H9 (cell line): Measurements from ENCODE around the gene LRRC31. TPM values are rescaled to one million over a fixed set of nuclear protein-coding genes. Genes with fewer than 3 reads are reported as not detected.

ENCODE experiments used
- DNase-seq: peaks from one replicate; pipeline ENCODE4 v3.0.0-alpha.2; 2017
- H2AFZ ChIP-seq: one replicate; pipeline ENCODE4 v1.6.1; 2013; ENCODE audit warnings: mild to moderate bottlenecking, low read length, control low read depth, moderate library complexity
- H2AK5ac ChIP-seq: 2 replicates; pipeline ENCODE4 v1.6.1; 2013; ENCODE audit warnings: low read length, control low read depth, mixed read lengths; ENCODE audit not compliant: insufficient read length
- H2BK120ac ChIP-seq: one replicate; pipeline ENCODE4 v1.6.1; 2013; ENCODE audit warnings: low read depth, mild to moderate bottlenecking, low read length, control low read depth, inconsistent platforms; ENCODE audit not compliant: poor library complexity, severe bottlenecking
- H2BK12ac ChIP-seq: 2 replicates; pipeline ENCODE4 v1.6.1; 2013; ENCODE audit warnings: low read length, control low read depth, mixed read lengths, low read depth; ENCODE audit not compliant: insufficient read length
- H2BK15ac ChIP-seq: 2 replicates; pipeline ENCODE4 v1.6.1; 2013; ENCODE audit warnings: low read depth, low read length, control low read depth
- H2BK20ac ChIP-seq: one replicate; pipeline ENCODE4 v1.6.1; 2013; ENCODE audit warnings: low read depth, mild to moderate bottlenecking, low read length, control low read depth, inconsistent platforms; ENCODE audit not compliant: poor library complexity, severe bottlenecking
- H2BK5ac ChIP-seq: 2 replicates; pipeline ENCODE4 v1.6.1; 2013; ENCODE audit warnings: low read length, control low read depth, mixed read lengths; ENCODE audit not compliant: insufficient read length
- H3K14ac ChIP-seq: 2 replicates; pipeline ENCODE4 v1.6.1; 2013; ENCODE audit warnings: low read length, control low read depth; ENCODE audit not compliant: insufficient read depth
- H3K18ac ChIP-seq: 2 replicates; pipeline ENCODE4 v1.6.1; 2013; ENCODE audit warnings: low read depth, mild to moderate bottlenecking, mixed read lengths, low read length, control low read depth; ENCODE audit not compliant: insufficient read length
- H3K23ac ChIP-seq: 2 replicates; pipeline ENCODE4 v1.6.1; 2013; ENCODE audit warnings: low read length, control low read depth, mixed read lengths, low read depth; ENCODE audit not compliant: insufficient read length
- H3K23me2 ChIP-seq: 2 replicates; pipeline ENCODE4 v1.6.1; 2013; ENCODE audit warnings: low read depth, mild to moderate bottlenecking, mixed read lengths, low read length, control low read depth; ENCODE audit not compliant: insufficient read length, poor library complexity, severe bottlenecking
- H3K27ac ChIP-seq: 2 replicates; pipeline ENCODE4 v1.5.1; 2013; ENCODE audit warnings: low read length, control low read depth, mixed read lengths, low read depth; ENCODE audit not compliant: insufficient read length
- H3K27me3 ChIP-seq: 2 replicates; pipeline ENCODE4 v1.6.1; 2013; ENCODE audit warnings: low read length, control low read depth, inconsistent platforms; ENCODE audit not compliant: insufficient read depth
- H3K4ac ChIP-seq: 2 replicates; pipeline ENCODE4 v1.6.1; 2013; ENCODE audit warnings: low read depth, mild to moderate bottlenecking, control low read depth, inconsistent platforms, low read length, moderate library complexity
- H3K4me1 ChIP-seq: 2 replicates; pipeline ENCODE4 v1.6.1; 2013; ENCODE audit warnings: low read length, control low read depth, inconsistent platforms; ENCODE audit not compliant: insufficient read depth
- H3K4me2 ChIP-seq: 2 replicates; pipeline ENCODE4 v1.6.1; 2013; ENCODE audit warnings: low read length, control low read depth, mixed read lengths; ENCODE audit not compliant: insufficient read length, insufficient read depth
- H3K56ac ChIP-seq: 2 replicates; pipeline ENCODE4 v1.6.1; 2013; ENCODE audit warnings: low read depth, mild to moderate bottlenecking, mixed read lengths, low read length, control low read depth; ENCODE audit not compliant: insufficient read length
- H3K79me1 ChIP-seq: 2 replicates; pipeline ENCODE4 v1.6.1; 2013; ENCODE audit warnings: low read depth, mild to moderate bottlenecking, moderate library complexity, low read length, control low read depth, inconsistent platforms; ENCODE audit not compliant: insufficient read depth, poor library complexity, severe bottlenecking
- H3K79me2 ChIP-seq: 2 replicates; pipeline ENCODE4 v1.6.1; 2013; ENCODE audit warnings: low read length, control low read depth, inconsistent platforms; ENCODE audit not compliant: insufficient read depth
- H3K9ac ChIP-seq: 2 replicates; pipeline ENCODE4 v1.6.1; 2013; ENCODE audit warnings: low read length, control low read depth, mixed read lengths; ENCODE audit not compliant: insufficient read length; ENCODE audit errors: extremely low read depth
- H3K9me3 ChIP-seq: one replicate; pipeline ENCODE4 v1.6.1; 2013; ENCODE audit warnings: low read depth, low read length, inconsistent platforms; ENCODE audit not compliant: control insufficient read depth
- H3T11ph ChIP-seq: one replicate; pipeline ENCODE4 v1.6.1; 2013; ENCODE audit warnings: mild to moderate bottlenecking, low read length, control low read depth, inconsistent platforms
- H4K20me1 ChIP-seq: one replicate; pipeline ENCODE4 v1.6.1; 2013; ENCODE audit not compliant: control insufficient read depth, insufficient read length, insufficient read depth
- H4K5ac ChIP-seq: 2 replicates; pipeline ENCODE4 v1.6.1; 2013; ENCODE audit warnings: low read depth, mild to moderate bottlenecking, mixed read lengths, low read length, control low read depth; ENCODE audit not compliant: insufficient read length
- H4K8ac ChIP-seq: replicated peaks from 2 replicates; pipeline ENCODE4 v1.6.1; 2013; ENCODE audit warnings: low read length, control low read depth, mixed read lengths, low read depth; ENCODE audit not compliant: insufficient read length
- H4K91ac ChIP-seq: 2 replicates; pipeline ENCODE4 v1.6.1; 2013; ENCODE audit warnings: low read depth, mild to moderate bottlenecking, moderate library complexity, mixed read lengths, low read length, control low read depth; ENCODE audit not compliant: insufficient read length
- H3K27ac Mint-ChIP-seq, 3 experiments: 2 replicates in 2 of 3; 3 replicates in 1 of 3; pipeline ENCODE4 v1.8.0; 2020 to 2021; ENCODE audit warnings: mixed read lengths in 3 of 3, mild to moderate bottlenecking in 1 of 3, moderate library complexity in 1 of 3
- H3K27me3 Mint-ChIP-seq: 2 replicates; pipeline ENCODE4 v1.8.0; 2021; ENCODE audit warnings: low read depth, mild to moderate bottlenecking, moderate library complexity, mixed read lengths
- H3K36me3 Mint-ChIP-seq, 3 experiments: 2 replicates in 2 of 3; 3 replicates in 1 of 3; pipeline ENCODE4 v1.8.0; 2020 to 2021; ENCODE audit warnings: low read depth in 3 of 3, mixed read lengths in 3 of 3; ENCODE audit not compliant: insufficient read depth in 1 of 3
- H3K4me1 Mint-ChIP-seq, 2 experiments: 2 replicates each; pipeline ENCODE4 v1.8.0; 2020; ENCODE audit warnings: mixed read lengths in 2 of 2
- H3K4me3 Mint-ChIP-seq, 2 experiments: 2 replicates in 1 of 2; 3 replicates in 1 of 2; pipeline ENCODE4 v1.8.0; 2020 to 2021; ENCODE audit warnings: mild to moderate bottlenecking in 2 of 2, mixed read lengths in 2 of 2, moderate library complexity in 1 of 2
- H3K9me3 Mint-ChIP-seq, 2 experiments: 2 replicates in 1 of 2; 3 replicates in 1 of 2; pipeline ENCODE4 v1.8.0; 2020; ENCODE audit warnings: mild to moderate bottlenecking in 2 of 2, mixed read lengths in 2 of 2, moderate library complexity in 1 of 2
- WGBS: extraction: QIAGEN DNeasy Blood & Tissue Kit; methylation state at CpG from one replicate; pipeline ENCODE4 v1.1.7; 2013; ENCODE audit warnings: missing lambda C conversion rate, low lambda C conversion rate, mixed read lengths; ENCODE audit not compliant: insufficient read length; ENCODE audit errors: extremely low coverage; 5-methylcytosine and 5-hydroxymethylcytosine counted together
- total RNA-seq: library from RNA; stranded (reverse); gene quantifications from 2 replicates; pipeline ENCODE4 v1.2.1, GENCODE V29; 2021
- TF ChIP-seq, protein P1 (sequence below): fragments of 200-600 bp; sonication (generic); conservative IDR thresholded peaks from 3 replicates; pipeline ENCODE4 v1.8.0; 2021; ENCODE audit warnings: antibody characterized with exemption, mild to moderate bottlenecking

Gene LRRC31
- total RNA-seq, 1 experiment from 2014 or later, result not detected

DNA sequence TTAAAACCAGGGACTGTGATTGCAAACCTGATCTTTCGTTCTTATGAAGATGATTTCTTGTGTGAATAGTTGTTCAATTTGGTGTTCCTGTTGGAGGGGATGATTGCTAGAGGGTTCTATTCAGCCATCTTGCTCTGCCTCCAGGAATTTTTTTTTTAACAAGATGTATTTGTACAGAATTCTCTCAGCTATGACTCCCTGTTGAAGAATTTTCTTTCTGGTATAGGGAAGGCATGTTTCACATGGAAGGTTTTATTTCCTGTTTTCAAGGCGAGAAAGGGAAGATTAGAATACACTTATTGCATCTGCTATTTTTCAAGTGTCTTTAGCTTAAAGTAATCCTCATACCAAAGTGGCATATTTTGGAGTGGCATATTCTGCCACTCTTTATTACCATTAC lies 51.4 kb downstream of the LRRC31 start:
- no CpG with 5 or more reads among the region's 2 CpGs for WGBS
- H3K27me3 Mint-ChIP-seq, result peaks cover 18% of the 10 kb centered on the region
- peaks cover 2 to 14% (median 6%) of the 10 kb centered on the region in 3 experiments; a peak in 5 of 7 replicates for H3K36me3 Mint-ChIP-seq
- Histone ChIP-seq H4K8ac (no peak overlapping the region), H2BK120ac (no peak overlapping the region), H3K23me2 (no peaks in the 10 kb centered on the region), H3K56ac (no peak overlapping the region), H3K79me1 (no peaks in the 10 kb centered on the region), H4K5ac (no peak overlapping the region), H3T11ph (no peak overlapping the region), H3K18ac (no peak overlapping the region), H2AFZ (peak overlapping the region; percentile 68), H2BK5ac (no peak overlapping the region), H3K9me3 (no peaks in the 10 kb centered on the region), H2BK20ac (no peak overlapping the region), H2BK12ac (no peak overlapping the region), H2AK5ac (no peak overlapping the region), H3K4me2 (no peak overlapping the region), H3K14ac (no peak overlapping the region), H3K4me1 (no peaks in the 10 kb centered on the region), H3K4ac (no peak overlapping the region), H3K23ac (no peak overlapping the region), H4K20me1 (no peaks in the 10 kb centered on the region), H2BK15ac (no peak overlapping the region), H3K27me3 (no peaks in the 10 kb centered on the region), H3K9ac (no peak overlapping the region), H4K91ac (no peak overlapping the region), H3K27ac (no peak overlapping the region), H3K79me2 (no peaks in the 10 kb centered on the region)
- no peak for DNase-seq
- peaks cover 10 to 16% of the 10 kb centered on the region in 2 experiments for H3K9me3 Mint-ChIP-seq
- peaks cover 8 to 10% of the 10 kb centered on the region in 2 experiments for H3K4me1 Mint-ChIP-seq
- no peak overlapping the region for H3K27ac Mint-ChIP-seq
- TF ChIP-seq, protein P1, sequence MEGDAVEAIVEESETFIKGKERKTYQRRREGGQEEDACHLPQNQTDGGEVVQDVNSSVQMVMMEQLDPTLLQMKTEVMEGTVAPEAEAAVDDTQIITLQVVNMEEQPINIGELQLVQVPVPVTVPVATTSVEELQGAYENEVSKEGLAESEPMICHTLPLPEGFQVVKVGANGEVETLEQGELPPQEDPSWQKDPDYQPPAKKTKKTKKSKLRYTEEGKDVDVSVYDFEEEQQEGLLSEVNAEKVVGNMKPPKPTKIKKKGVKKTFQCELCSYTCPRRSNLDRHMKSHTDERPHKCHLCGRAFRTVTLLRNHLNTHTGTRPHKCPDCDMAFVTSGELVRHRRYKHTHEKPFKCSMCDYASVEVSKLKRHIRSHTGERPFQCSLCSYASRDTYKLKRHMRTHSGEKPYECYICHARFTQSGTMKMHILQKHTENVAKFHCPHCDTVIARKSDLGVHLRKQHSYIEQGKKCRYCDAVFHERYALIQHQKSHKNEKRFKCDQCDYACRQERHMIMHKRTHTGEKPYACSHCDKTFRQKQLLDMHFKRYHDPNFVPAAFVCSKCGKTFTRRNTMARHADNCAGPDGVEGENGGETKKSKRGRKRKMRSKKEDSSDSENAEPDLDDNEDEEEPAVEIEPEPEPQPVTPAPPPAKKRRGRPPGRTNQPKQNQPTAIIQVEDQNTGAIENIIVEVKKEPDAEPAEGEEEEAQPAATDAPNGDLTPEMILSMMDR, result no peak
- no peak overlapping the region for H3K4me3 Mint-ChIP-seq
